Hair follicular keratinocyte (primary cell): ENCODE results near the gene FAM83E. TPM values are rescaled to one million over a fixed set of nuclear protein-coding genes. Genes with fewer than 3 reads are reported as not detected.

ENCODE experiments used
- total RNA-seq: library from RNA; depleted of rRNA; stranded (reverse); fragments of >200 nt; gene quantifications from 2 replicates; pipeline ENCODE4 v1.2.3, GENCODE V29; 2015

The FAM83E gene
- total RNA-seq, result 0.08 and 0.23 TPM in 2 replicates

DNA sequence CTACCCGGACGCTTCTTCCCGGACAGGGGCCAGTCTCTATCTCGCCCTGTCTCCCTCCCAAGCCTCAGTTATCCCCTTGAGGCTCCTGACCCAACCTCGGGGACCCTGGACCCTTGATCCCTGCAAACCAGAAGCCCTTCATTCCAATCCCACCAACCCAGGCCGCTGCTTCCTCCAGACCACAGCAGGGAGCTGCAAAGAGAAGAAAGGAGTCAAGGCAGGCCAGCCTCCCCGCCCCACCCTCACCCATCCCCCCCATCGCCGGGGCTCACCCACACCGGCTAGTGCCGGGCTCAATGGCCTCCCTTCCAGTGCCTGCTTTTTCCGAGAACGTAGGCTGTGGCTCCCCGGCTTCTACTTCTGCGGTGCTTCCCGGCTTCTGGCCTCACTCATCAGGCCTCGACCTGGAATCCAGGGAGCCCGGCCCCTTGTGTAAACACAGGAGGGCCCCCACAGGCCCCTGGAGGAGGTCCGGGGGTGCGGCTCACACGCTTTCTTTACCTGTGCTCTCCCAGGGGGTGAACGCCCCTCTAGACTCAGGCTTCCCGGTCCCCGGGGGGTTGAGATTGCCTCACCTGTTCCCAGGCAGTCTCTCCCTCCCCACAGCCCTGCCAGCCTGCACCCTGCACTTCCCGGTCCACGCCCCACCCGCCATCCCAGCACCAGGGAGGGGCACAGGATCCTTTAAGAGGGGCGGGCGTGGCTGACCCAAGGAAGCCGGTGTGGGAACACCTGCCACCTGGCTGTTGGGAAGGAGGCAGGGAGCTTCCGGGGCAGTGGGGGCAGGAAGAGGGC is at the start of gene FAM83E:
FAM83E (minus strand) TSS at position 641 of the 795 bp plus-strand sequence. CDS start 1,704 bp downstream, outside the sequence.

DNA sequence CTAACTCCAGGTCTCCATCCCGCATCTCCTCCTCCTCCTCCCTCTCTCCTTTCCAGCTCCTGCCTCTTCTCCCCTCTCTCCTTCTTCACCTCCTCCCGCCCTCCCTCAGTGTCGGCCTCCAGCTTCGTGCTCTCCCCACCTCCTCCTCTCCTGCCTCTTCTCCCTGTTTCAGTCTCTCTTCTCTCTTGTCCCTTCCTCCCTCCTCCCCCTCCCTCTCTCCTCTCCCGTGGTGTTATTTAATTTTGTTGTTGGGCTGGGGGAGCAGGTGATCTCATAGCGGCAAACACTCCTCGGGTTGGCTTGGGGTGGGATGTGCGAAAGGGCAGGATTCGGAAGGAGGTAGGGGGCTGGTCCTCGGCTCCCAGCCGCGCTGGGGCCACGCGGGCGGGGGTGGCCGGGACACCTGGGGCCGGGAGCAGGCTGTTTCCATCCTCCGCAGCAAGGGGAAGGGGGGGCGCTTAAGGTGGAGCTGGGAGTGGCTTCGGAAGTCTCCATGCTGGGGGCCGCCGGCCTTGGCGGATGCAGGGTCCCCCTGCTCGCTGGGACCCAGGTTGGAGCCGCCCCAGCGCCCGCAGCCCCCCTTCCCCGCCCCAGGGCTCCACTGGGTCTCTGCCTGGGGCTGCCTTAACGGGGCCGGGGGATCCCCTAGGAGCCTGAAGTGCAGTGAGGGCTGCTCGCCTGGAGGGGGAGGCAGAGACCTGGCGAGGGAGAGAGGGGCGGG is 31.3 kb upstream of the FAM83E start, which contains the start of gene CA11:
CA11 (minus strand) TSS at position 187 of the 721 bp plus-strand sequence. CDS start 555 bp downstream, outside the sequence.

DNA sequence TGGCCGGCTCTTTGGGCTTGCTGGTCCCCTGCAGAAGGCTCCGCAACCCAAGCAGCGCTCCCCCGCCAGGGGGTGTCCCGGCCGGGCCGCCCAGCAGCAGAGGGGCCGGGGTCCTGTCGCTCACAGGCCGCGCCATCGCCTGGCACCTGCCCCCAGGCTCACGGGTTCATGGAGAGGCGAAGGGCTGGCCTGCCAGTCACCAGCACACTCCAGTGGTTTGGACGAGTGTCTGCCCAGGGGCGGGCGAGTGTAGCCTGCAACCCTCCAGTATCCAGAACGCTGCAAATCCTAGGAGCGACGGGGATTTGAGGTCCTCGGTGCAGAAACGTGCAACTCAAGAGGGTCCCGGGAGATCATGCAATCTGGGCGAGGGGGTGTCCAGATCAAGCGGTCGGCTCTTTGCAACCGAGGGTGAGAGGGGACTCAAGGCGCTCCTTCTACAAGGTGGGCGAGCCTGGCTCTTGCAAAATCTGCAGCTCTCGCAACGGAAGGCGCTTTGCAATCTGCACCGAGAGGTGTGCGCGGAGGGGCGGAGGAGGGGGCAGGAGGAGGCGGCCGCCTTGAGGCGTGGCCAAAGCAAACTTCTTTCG is 22.1 kb upstream of the FAM83E start, which contains the start of gene DBP:
DBP (minus strand) TSS at position 521 of the 590 bp plus-strand sequence; CDS start at position 136, 385 bp downstream.

DNA sequence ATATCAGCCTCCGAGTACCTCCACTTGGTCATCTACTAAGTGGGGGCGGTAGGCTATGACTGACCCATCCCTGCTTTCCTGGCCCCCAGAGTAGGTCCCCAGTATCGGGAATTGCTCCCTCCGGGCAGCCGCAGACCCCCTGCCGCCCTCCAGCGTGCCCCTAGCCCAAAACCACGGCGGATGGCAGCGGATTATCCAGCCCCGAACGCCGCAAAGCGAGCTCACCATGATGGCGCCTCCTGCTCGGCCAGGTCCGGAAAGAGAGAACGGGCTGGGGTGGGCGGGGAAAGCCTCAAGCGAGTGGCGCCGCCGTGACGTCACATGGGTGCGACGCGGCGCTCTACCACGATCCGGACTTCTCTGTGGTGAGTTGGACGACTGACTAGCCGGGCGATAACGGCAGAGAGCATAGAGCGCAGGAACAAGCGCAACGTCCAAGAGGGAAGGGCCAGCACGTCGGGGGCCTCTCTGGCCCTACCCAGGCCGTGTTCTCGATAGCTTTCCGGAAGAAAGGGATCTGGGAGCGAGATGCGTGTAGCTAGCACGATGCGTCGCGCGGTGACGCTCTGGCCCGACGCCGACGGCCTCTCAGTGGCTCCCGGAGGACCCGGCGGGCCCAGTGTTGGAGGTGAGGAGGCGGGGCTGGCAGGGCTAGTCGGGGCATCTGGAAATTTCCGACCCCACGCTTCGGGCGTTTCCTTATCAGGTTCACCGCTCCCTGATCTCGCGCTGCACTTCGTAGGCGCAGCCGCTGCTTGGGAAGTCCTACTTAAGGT is 4.2 kb upstream of the FAM83E start, which contains the start of the genes RPL18 and SPHK2:
RPL18 (minus strand) TSS at position 263 of the 776 bp plus-strand sequence; CDS start at position 228, 35 bp downstream.
SPHK2 (plus strand) TSS at position 591 of the 776 bp plus-strand sequence. CDS start 1,009 bp downstream, outside the sequence.

DNA sequence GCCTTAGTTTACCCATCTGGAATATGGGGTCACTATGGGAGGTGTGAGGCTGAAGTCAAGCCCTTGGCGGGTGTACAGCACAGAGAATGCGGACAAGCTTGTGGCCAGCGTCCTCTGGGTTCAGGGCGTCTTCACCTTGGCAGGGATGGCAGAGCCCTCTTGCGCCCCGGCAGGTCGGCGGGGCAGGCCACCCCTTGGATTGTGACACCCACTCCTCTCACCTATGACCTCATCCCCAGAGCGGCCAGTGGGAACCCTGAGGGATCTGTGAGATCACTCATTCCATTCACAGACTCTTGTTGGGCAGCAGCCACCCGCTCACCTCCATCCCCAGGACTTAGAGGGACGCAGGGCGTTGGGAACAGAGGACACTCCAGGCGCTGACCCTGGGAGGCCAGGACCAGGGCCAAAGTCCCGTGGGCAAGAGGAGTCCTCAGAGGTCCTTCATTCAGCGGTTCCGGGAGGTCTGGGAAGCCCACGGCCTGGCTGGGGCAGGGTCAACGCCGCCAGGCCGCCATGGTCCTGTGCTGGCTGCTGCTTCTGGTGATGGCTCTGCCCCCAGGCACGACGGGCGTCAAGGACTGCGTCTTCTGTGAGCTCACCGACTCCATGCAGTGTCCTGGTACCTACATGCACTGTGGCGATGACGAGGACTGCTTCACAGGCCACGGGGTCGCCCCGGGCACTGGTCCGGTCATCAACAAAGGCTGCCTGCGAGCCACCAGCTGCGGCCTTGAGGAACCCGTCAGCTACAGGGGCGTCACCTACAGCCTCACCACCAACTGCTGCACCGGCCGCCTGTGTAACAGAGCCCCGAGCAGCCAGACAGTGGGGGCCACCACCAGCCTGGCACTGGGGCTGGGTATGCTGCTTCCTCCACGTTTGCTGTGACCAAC is 8.2 kb downstream of the FAM83E start, which contains the start of gene SPACA4:
SPACA4 (plus strand) TSS at position 280 of the 896 bp plus-strand sequence; CDS start at position 517, 237 bp downstream.

Other genes starting within 250 kb of the FAM83E start
- gene KDELR1, start 223.5 kb downstream of the FAM83E start, total RNA-seq, result 135 and 149 TPM in 2 replicates
- gene GRIN2D, start 221.4 kb downstream of the FAM83E start, total RNA-seq, result 0.16 TPM in 1 of 2 replicates, not detected in the other
- gene GRWD1, start 169.1 kb downstream of the FAM83E start, total RNA-seq, result 35.2 and 40.9 TPM in 2 replicates
- 0.53 and 0.70 TPM in 2 replicates for gene KCNJ14, start 159.5 kb downstream of the FAM83E start, total RNA-seq
- gene CYTH2, start 145.7 kb downstream of the FAM83E start, total RNA-seq, result 18.7 and 23.5 TPM in 2 replicates
- gene LMTK3, start 103.2 kb downstream of the FAM83E start, total RNA-seq, result 2.8 and 3.7 TPM in 2 replicates
- gene SULT2B1, start 62.9 kb downstream of the FAM83E start, total RNA-seq, result 1.5 and 1.6 TPM in 2 replicates
- not detected in 2 replicates for gene SPACA4, start 8.3 kb downstream of the FAM83E start, total RNA-seq
- gene RPL18, start 4.1 kb upstream of the FAM83E start, total RNA-seq, result 2,779 and 2,974 TPM in 2 replicates
- gene SPHK2, start 4.4 kb upstream of the FAM83E start, total RNA-seq, result 8.7 and 10.3 TPM in 2 replicates
- gene DBP, start 22.3 kb upstream of the FAM83E start, total RNA-seq, result 3.0 and 10.3 TPM in 2 replicates
- gene CA11, start 31.1 kb upstream of the FAM83E start, total RNA-seq, result 1.2 and 1.6 TPM in 2 replicates
- gene NTN5, start 57.9 kb upstream of the FAM83E start, total RNA-seq, result not detected in 2 replicates
- gene FUT2, start 80.9 kb upstream of the FAM83E start, total RNA-seq, result 1.4 and 4.8 TPM in 2 replicates
- 0.39 and 0.72 TPM in 2 replicates for gene MAMSTR, start 104.6 kb upstream of the FAM83E start, total RNA-seq
- 17.6 and 25.1 TPM in 2 replicates for gene RASIP1, start 125.5 kb upstream of the FAM83E start, total RNA-seq
- 0.04 and 0.23 TPM in 2 replicates for gene IZUMO1, start 131.8 kb upstream of the FAM83E start, total RNA-seq
- 7.3 and 11.6 TPM in 2 replicates for gene FUT1, start 137.6 kb upstream of the FAM83E start, total RNA-seq
- not detected in 2 replicates for gene FGF21, start 140.4 kb upstream of the FAM83E start, total RNA-seq
- gene BCAT2, start 196.0 kb upstream of the FAM83E start, total RNA-seq, result 63.9 and 77.8 TPM in 2 replicates
- 0.23 and 1.2 TPM in 2 replicates for gene HSD17B14, start 221.4 kb upstream of the FAM83E start, total RNA-seq